Measurements from ENCODE around the gene GRK7.

GRK7 gene, protein sequence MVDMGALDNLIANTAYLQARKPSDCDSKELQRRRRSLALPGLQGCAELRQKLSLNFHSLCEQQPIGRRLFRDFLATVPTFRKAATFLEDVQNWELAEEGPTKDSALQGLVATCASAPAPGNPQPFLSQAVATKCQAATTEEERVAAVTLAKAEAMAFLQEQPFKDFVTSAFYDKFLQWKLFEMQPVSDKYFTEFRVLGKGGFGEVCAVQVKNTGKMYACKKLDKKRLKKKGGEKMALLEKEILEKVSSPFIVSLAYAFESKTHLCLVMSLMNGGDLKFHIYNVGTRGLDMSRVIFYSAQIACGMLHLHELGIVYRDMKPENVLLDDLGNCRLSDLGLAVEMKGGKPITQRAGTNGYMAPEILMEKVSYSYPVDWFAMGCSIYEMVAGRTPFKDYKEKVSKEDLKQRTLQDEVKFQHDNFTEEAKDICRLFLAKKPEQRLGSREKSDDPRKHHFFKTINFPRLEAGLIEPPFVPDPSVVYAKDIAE (N-terminal part only)

DNA sequence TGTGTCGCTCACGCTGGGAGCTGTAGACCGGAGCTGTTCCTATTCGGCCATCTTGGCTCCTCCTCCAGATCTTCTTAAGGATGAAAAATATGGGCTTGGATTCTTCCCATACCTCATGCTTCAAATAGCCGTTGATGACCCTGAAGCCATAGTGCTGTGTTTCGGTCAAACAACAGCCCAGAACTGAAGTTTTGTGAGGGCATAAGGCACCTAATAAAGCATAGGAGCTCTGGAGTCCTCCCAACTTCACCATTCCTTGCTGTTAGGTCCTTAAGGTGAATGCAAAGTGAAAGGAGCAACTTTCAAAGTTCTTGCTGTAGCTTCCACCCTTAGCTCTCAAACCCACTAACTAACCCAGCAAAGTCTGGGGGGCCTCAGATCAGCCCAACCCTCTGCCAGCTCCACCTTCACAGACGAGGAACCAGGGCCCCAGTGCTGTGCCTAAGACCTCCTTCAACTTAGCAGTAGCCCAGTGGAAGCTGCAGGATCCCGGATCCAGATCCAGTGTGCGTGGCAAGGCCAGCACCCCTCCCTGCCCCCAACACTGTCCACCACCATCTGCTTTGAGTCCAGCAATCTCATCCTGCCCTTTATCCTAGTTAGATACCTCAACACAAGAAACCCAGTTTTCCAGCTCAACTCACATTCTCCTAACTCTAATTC lies at the start of gene GRK7:
Gene GRK7 (plus strand): TSS at position 321 of the 663 bp plus-strand sequence. CDS start 14,877 bp downstream, outside the sequence.
- TF ChIP-seq POLR2A (IDR thresholded peaks at IDR 0.05; ENCODE audit: low read length), result no peak
- no peak for TF ChIP-seq GATA1 (IDR thresholded peaks at IDR 0.05; ENCODE audit: low read depth, low read length)
- no peak for DNase-seq

DNA sequence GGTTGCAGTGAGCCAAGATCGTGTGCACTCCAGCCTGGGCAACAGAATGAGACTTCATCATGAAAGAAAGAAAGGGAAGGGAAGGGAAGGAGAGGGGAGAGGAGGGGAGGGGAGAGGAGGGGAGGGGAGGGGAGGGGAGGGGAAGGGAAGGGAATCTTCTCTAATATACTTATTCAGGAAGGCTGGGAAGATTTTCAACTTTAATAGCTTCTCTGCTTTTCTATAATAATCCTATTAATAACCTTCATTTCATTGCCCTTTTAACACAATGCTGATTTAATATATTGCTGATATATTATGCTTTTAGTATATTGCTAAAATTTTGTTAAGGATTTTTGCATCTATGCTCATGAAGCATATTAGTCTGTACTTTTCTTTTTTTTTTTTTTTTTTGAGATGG lies 48.5 kb upstream of the GRK7 start:
- no peak for DNase-seq
- no peak for TF ChIP-seq POLR2A (IDR thresholded peaks at IDR 0.05; ENCODE audit: low read length)
- no peak for TF ChIP-seq GATA1 (IDR thresholded peaks at IDR 0.05; ENCODE audit: low read depth, low read length)

DNA sequence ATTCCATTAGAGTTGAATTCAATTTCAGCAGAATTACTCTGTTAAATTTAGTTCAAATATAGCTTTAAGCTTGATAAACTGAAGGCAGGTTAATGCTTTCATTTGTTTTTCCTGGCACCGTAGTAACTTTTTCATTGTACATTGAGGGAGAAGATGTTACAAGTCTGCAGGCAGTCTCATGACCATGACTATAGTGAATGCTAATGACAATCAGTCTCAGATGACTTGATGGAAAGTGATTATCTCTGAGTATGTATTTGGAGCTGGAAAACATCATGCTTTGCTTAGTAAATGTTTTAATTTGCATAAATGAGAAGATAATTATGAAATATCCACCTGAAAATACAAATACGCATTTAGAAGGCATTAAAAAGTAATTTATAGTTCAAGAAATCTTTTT lies 41.1 kb upstream of the GRK7 start:
- DNase-seq, result no peak
- TF ChIP-seq POLR2A (IDR thresholded peaks at IDR 0.05; ENCODE audit: low read length) (no peak), GATA1 (IDR thresholded peaks at IDR 0.05; ENCODE audit: low read depth, low read length) (no peak)

DNA sequence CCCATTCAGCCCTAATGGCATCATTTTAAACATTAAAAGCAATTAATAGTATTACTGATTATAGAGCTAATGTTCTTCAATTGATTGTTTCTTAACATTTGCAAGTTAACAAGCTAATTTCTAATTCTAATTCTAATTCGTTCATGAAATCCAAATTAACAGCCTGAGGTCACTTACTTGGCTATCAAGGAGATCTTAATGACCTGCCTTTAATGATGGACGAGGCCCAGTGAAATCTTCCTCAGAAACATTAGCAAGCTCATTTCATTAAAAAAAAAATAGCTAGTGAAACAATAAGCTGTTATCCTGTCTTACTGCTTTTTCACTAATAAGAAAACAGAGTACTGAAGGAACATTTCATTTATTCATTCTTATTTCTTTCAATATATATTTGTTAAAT lies 40.6 kb upstream of the GRK7 start:
- TF ChIP-seq POLR2A (IDR thresholded peaks at IDR 0.05; ENCODE audit: low read length) (no peak), GATA1 (IDR thresholded peaks at IDR 0.05; ENCODE audit: low read depth, low read length) (no peak)

DNA sequence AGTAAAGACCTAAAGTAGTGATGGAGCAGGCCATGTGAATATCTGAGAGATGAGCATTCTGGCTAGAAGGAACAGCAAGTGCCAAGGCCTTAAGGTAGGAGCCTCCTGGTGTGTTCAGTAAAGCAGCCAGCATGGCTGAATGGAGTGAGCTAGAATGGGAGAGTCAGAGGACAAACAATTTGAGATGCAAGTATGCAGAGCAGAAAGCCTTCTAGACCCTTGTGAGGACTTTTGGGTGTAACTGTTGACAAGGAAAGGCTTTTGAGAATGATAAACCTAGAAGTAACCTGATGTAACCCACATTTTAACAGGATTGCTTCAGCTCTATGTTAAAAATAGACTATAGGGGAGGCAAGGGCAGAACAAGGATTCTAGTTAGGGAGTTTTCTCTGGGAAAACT lies 40.0 kb upstream of the GRK7 start:
- no peak for DNase-seq
- TF ChIP-seq POLR2A (IDR thresholded peaks at IDR 0.05; ENCODE audit: low read length) (no peak), GATA1 (IDR thresholded peaks at IDR 0.05; ENCODE audit: low read depth, low read length) (no peak)

More for the DNA sequence above, 40.6 kb upstream of the GRK7 start:
- no peak for DNase-seq

DNA sequence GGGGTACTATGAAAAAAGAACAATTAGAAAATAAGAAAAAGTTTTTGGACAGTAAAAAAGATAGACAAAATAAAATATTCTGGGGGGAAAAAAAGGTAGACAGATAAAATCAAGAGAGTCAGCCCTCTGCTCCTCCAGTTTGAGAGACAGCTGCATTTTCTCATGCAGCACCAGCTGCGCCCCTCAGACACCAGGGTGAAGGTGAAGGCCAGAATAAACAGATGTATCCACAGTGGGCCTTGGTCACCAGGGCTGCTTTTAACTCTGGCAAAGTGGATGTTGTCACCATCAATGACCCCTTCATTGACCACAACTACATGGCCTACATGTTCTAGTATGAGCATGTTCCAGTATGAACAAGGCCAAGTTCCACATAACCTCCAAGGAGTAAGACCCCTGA lies 39.0 kb upstream of the GRK7 start:
- TF ChIP-seq POLR2A (IDR thresholded peaks at IDR 0.05; ENCODE audit: low read length) (no peak), GATA1 (IDR thresholded peaks at IDR 0.05; ENCODE audit: low read depth, low read length) (no peak)
- no peak for DNase-seq

DNA sequence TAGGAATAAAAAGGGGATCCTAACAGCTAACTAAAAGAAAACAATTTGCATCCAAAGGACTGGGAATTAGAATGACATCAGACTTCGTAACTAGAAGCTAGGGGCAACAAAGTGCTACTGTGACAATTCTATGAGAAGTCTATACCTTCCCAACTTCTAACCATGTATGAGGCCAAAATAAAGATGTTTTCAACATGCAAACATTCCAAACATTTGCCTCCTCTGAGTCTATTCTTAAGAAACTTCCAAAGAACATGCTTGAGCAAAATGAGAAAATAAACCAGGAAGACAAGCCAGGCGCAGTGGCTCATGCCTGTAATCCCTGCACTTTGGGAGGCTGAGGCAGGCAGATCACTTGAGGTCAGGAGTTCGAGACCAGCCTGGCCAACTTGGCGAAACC lies 38.2 kb upstream of the GRK7 start:
- TF ChIP-seq GATA1 (IDR thresholded peaks at IDR 0.05; ENCODE audit: low read depth, low read length) (no peak), POLR2A (IDR thresholded peaks at IDR 0.05; ENCODE audit: low read length) (no peak)
- DNase-seq, result no peak

DNA sequence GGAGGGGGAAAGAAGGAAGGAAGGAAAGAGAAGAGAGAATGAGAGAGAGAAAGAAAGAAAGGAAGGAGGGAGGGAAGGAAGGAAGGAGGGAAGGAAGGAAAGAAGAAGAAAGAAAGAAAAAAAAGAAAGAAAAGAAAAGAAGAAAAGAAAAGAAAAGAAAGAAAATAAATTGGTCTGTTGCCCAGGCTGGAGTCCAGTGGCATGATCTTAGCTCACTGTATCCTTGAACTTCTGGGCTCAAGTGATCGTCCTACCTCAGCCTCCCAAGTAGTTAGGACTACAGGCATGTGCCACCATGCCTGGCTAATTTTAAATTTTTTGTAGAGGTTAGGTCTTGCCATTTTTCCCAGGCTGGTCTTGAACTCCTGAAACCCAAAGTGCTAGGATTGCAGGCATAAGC lies 36.7 kb upstream of the GRK7 start:
- TF ChIP-seq GATA1 (IDR thresholded peaks at IDR 0.05; ENCODE audit: low read depth, low read length), result no peak
- no peak for TF ChIP-seq POLR2A (IDR thresholded peaks at IDR 0.05; ENCODE audit: low read length)
- DNase-seq, result no peak

DNA sequence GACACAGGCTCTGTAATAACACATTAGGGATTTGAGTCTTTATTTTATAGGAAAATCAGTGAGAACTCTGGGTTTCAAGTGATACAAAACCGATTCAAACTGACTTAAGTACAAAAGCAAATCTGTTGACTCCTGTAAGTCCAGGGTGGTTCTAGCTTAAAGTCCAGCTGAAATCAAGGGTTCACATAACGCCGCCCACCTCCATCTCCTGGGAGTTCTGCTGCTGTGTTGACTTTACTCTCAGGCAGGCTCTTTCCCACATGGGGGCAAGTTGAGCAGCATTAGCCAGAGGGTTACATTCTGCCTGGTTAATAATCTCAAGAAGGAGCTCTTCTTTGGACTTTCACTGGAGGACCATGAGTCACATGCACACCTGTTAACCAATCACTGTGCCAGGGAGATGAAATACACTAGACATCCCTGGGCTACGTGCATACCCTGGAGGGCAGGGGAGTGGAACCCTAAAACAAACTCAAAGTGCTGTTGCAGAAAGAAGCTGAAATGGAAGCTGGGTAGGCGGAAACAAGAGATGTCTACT lies 34.8 kb upstream of the GRK7 start:
- no peak for DNase-seq
- TF ChIP-seq POLR2A (IDR thresholded peaks at IDR 0.05; ENCODE audit: low read length), result no peak
- TF ChIP-seq GATA1 (IDR thresholded peaks at IDR 0.05; ENCODE audit: low read depth, low read length), result no peak

DNA sequence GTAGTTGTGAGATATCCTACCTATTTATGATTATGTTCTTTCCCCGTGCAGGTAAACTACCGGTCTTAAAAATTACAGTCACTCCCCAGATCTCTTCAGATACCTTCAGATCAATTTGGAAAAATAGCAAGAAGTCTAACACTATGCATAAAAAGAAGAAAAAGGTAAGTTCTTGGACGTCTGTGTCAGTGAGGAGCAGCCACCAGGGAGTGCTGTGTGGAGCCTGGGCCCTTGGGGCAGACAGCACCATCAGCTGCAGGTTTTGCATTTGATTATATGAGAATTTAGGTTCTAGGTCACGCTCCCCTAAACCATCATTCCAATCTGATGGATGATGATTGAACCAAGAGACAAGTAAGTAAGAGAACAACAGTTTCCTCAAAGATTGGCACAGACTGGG lies 34.0 kb upstream of the GRK7 start:
- DNase-seq, result peak; percentile 8 to 28
- TF ChIP-seq GATA1 (IDR thresholded peaks at IDR 0.05; ENCODE audit: low read depth, low read length) (no peak), POLR2A (IDR thresholded peaks at IDR 0.05; ENCODE audit: low read length) (no peak)

DNA sequence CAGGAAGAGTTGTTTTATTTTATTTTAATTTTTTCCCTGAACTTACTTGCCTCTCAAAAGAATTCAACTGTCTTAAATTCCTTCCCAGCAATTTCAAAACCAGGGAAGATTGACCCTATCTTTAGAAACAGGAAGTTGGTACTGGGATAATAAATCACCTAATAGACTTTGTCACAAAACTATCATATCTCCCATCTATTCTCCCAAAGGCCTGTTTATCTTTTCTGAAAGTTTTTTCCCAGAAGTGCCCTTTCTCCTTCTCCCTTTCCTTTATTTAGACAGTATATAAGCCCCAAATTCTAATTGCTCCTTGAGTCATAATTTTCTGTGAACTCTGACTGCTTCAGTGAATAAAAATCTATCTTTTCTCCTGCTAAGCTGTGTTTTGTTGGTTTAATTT lies 28.0 kb upstream of the GRK7 start:
- TF ChIP-seq POLR2A (IDR thresholded peaks at IDR 0.05; ENCODE audit: low read length) (no peak), GATA1 (IDR thresholded peaks at IDR 0.05; ENCODE audit: low read depth, low read length) (no peak)
- DNase-seq, result no peak

DNA sequence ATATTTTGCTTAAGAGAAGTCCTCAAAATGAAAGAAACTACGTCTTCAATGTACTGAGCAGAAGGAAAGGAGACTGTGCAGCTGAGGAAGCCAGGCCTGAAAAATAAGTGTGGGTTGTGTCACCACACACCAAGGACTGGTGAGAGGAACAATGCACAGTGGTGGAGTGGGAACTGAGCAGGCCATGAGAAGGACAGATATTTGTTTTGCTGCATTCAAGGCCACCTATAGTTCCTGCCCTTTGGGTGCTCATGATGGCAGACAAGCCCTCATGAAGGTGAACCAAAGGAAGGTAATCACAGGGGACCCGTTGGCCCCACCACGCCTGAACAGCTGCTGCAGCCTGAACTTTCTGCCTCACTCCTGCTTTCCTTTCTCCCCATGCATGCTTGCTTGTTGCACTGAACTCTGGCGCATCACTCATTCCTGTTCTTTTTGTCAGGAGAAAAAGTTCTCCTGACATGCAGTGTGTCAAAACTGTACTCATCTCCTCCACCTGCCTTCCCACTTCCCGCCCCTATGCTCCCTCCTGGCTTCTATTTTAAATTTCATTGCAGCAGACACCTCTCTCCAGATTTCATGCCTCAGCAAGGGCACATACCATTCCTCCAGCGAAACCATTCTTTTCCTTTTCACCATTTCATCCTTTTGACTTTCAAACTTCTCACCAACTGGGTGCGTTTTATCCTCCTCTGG lies 27.3 kb upstream of the GRK7 start:
- TF ChIP-seq POLR2A (IDR thresholded peaks at IDR 0.05; ENCODE audit: low read length), result no peak
- TF ChIP-seq GATA1 (IDR thresholded peaks at IDR 0.05; ENCODE audit: low read depth, low read length), result no peak
- no peak for DNase-seq

DNA sequence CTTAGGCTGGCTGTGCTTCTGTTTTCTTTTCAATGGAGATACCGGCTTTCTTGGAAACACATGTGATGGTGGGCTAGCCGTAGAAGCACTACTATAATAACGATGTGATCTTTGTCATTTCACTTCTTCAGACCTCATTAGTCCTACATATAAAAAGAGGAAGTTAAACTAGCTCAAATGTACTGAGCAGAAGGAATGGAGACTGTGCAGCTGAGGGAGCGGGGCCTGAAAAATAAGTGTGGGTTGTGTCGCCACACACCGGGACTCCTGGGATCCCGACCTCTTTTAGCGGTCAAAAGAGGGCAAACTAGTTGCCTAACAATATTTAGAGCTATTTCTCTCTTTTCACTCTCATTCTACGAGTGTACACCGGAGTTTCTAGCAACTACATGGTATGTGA lies 26.1 kb upstream of the GRK7 start:
- no peak for TF ChIP-seq POLR2A (IDR thresholded peaks at IDR 0.05; ENCODE audit: low read length)
- no peak for TF ChIP-seq GATA1 (IDR thresholded peaks at IDR 0.05; ENCODE audit: low read depth, low read length)
- no peak for DNase-seq

DNA sequence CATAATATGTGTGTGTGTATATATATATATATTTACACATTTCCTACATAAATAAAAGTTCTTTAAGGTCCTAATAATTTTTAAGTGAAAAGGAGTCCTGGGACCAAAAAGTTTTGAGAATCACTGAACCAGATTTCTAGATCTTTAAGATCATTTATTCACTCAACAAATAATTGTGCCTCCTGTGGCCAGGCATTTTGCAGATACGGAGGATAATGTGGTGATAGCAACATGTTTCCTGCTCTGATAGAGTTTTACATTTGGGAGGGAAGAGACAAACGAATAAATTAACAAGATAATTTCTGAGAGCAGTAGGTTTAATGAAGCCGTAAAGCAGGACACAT lies 25.6 kb upstream of the GRK7 start:
- no peak for TF ChIP-seq POLR2A (IDR thresholded peaks at IDR 0.05; ENCODE audit: low read length)
- no peak for TF ChIP-seq GATA1 (IDR thresholded peaks at IDR 0.05; ENCODE audit: low read depth, low read length)
- DNase-seq, result no peak

All from erythroblast (primary cell).